GM23338 (cell line): ENCODE results near the gene IST1. TPM values are rescaled to one million over a fixed set of nuclear protein-coding genes. Genes with fewer than 3 reads are reported as not detected.
A peak's percentile ranks its signal among the peaks of the same experiment; 100 is the strongest.

ENCODE experiments used
- ATAC-seq: fragments of 200-7000 bp; cut with Tn5 transposase; 3 replicates; pipeline ENCODE4 v1.9.1; 2020
- DNase-seq: peaks from one replicate; pipeline ENCODE4 v3.0.0-alpha.2; 2015; ENCODE audit warnings: low spot score
- H2AFZ ChIP-seq: fragments of 200-600 bp; sonication (generic); 2 replicates; pipeline ENCODE4 v1.8.0; 2016; ENCODE audit warnings: antibody characterized with exemption, mild to moderate bottlenecking, moderate library complexity
- H3F3A ChIP-seq: fragments of 200-600 bp; sonication (generic); replicated peaks from 2 replicates; pipeline ENCODE4 v1.8.0; 2017; ENCODE audit warnings: antibody characterized with exemption, mixed run types, low read depth
- H3K27ac ChIP-seq: fragments of 200-600 bp; sonication (generic); 2 replicates; pipeline ENCODE4 v1.6.1; 2016; ENCODE audit warnings: low read depth
- H3K27me3 ChIP-seq: fragments of 200-600 bp; sonication (generic); 2 replicates; pipeline ENCODE4 v1.8.0; 2016; ENCODE audit warnings: mild to moderate bottlenecking, mixed run types, moderate library complexity; ENCODE audit not compliant: insufficient read depth
- H3K36me3 ChIP-seq: fragments of 200-600 bp; sonication (generic); 2 replicates; pipeline ENCODE4 v1.8.0; 2016; ENCODE audit warnings: mild to moderate bottlenecking; ENCODE audit not compliant: insufficient read depth
- H3K4me1 ChIP-seq: fragments of 200-600 bp; sonication (generic); 2 replicates; pipeline ENCODE4 v1.8.0; 2016; ENCODE audit warnings: mild to moderate bottlenecking, moderate library complexity; ENCODE audit not compliant: insufficient read depth
- H3K4me2 ChIP-seq: fragments of 200-600 bp; sonication (generic); 2 replicates; pipeline ENCODE4 v1.7.1; 2017; ENCODE audit warnings: mixed run types
- H3K4me3 ChIP-seq: fragments of 200-600 bp; sonication (generic); 2 replicates; pipeline ENCODE4 v1.6.1; 2016; ENCODE audit warnings: mixed run types
- H3K79me2 ChIP-seq: fragments of 200-600 bp; sonication (generic); replicated peaks from 2 replicates; pipeline ENCODE4 v1.8.0; 2017; ENCODE audit warnings: mild to moderate bottlenecking; ENCODE audit not compliant: insufficient read depth
- H3K9me2 ChIP-seq: fragments of 200-600 bp; sonication (generic); 2 replicates; pipeline ENCODE4 v1.8.0; 2017; ENCODE audit not compliant: insufficient read depth
- H4K20me1 ChIP-seq: fragments of 200-600 bp; sonication (generic); replicated peaks from 2 replicates; pipeline ENCODE4 v1.8.0; 2017; ENCODE audit warnings: mild to moderate bottlenecking; ENCODE audit not compliant: insufficient read depth
- H3K27ac Mint-ChIP-seq: 2 replicates; pipeline ENCODE4 v1.8.0; 2020; ENCODE audit warnings: inconsistent platforms, mild to moderate bottlenecking, moderate library complexity, mixed read lengths
- H3K27me3 Mint-ChIP-seq: 3 replicates; pipeline ENCODE4 v1.8.0; 2022; ENCODE audit warnings: low read depth, mild to moderate bottlenecking, moderate library complexity, mixed read lengths, inconsistent platforms; ENCODE audit not compliant: insufficient read depth, poor library complexity
- H3K36me3 Mint-ChIP-seq: 3 replicates; pipeline ENCODE4 v1.8.0; 2021; ENCODE audit warnings: low read depth, mild to moderate bottlenecking, inconsistent platforms, moderate library complexity, mixed read lengths
- H3K4me1 Mint-ChIP-seq: 3 replicates; pipeline ENCODE4 v1.8.0; 2020; ENCODE audit warnings: mild to moderate bottlenecking, inconsistent platforms, mixed read lengths
- H3K4me3 Mint-ChIP-seq: 3 replicates; pipeline ENCODE4 v1.8.0; 2021; ENCODE audit warnings: moderate library complexity, mild to moderate bottlenecking, inconsistent platforms, mixed read lengths
- H3K9me3 Mint-ChIP-seq: 3 replicates; pipeline ENCODE4 v1.8.0; 2020; ENCODE audit warnings: moderate library complexity, mild to moderate bottlenecking, inconsistent platforms, mixed read lengths
- CREB1 ChIP-seq: fragments of 250-450 bp; sonication (Bioruptor Pico); IDR thresholded peaks from 2 replicates; pipeline ENCODE4 v1.5.0; 2020; ENCODE audit warnings: low read depth, mild to moderate bottlenecking, moderate library complexity
- CTCF ChIP-seq, 2 experiments: fragments of 200-600 bp in 1 of 2; sonication (generic) in 1 of 2; conservative IDR thresholded peaks; 2 replicates each; pipeline versions ENCODE4 v1.5.1 to v1.6.1; 2016 to 2017; ENCODE audit warnings: antibody characterized with exemption in 2 of 2, low read depth in 2 of 2, mild to moderate bottlenecking in 2 of 2, moderate library complexity in 1 of 2
- ETS1 ChIP-seq: IDR thresholded peaks from 2 replicates; pipeline ENCODE4 v1.6.1; 2016; ENCODE audit warnings: antibody characterized with exemption
- JUNB ChIP-seq: IDR thresholded peaks from one replicate; pipeline ENCODE4 v1.6.1; 2016; ENCODE audit warnings: antibody characterized with exemption; ENCODE audit not compliant: unreplicated experiment
- NANOG ChIP-seq: IDR thresholded peaks from 2 replicates; pipeline ENCODE4 v1.6.1; 2016; ENCODE audit warnings: antibody characterized with exemption, borderline replicate concordance
- REST ChIP-seq: IDR thresholded peaks from one replicate; pipeline ENCODE4 v1.6.1; 2018; ENCODE audit warnings: antibody characterized with exemption; ENCODE audit not compliant: unreplicated experiment
- polyA plus RNA-seq: library from polyadenylated mRNA; unstranded; fragments of >200 nt; fragmentation: Nextera tagmentation; extraction: Ambion mirVana; gene quantifications from 2 replicates; pipeline ENCODE4 v1.2.1, GENCODE V29; 2016
- total RNA-seq: library from RNA; depleted of rRNA; stranded (reverse); fragments of >200 nt; shearing (Covaris generic); gene quantifications from 2 replicates; pipeline ENCODE4 v1.2.3, GENCODE V29; 2014

IST1 gene
- total and polyA plus RNA-seq, 2 experiments from 2014 or later = 108 to 234 TPM

GRCh38 chr16:71969353-71969752 lies 74.0 kb downstream of the IST1 start:
- Mint-ChIP-seq H3K4me3 (no peak overlapping the region), H3K36me3 (no peaks in the 10 kb centered on the region), H3K27ac (no peak overlapping the region), H3K4me1 (no peaks in the 10 kb centered on the region; the same call in 2 of the 3 replicates), H3K9me3 (no peaks in the 10 kb centered on the region), H3K27me3 (no peaks in the 10 kb centered on the region)
- Histone ChIP-seq H3K4me3 (no peak overlapping the region), H3F3A (no peaks in the 10 kb centered on the region), H3K36me3 (no peaks in the 10 kb centered on the region), H3K4me1 (no peaks in the 10 kb centered on the region), H3K27me3 (no peaks in the 10 kb centered on the region), H3K4me2 (no peak overlapping the region), H4K20me1 (no peaks in the 10 kb centered on the region), H2AFZ (0 out of 2 replicates have a peak overlapping the region, but pooled peaks have one; percentile 56), H3K27ac (no peak overlapping the region), H3K79me2 (no peaks in the 10 kb centered on the region), H3K9me2 (no peaks in the 10 kb centered on the region)
- no peak for TF ChIP-seq CREB1 (CRISPR knock-in tag)
- TF ChIP-seq JUNB = no peak
- no peak for TF ChIP-seq REST
- DNase-seq (no peak), ATAC-seq (no peak)

GRCh38 chr16:71971571-71971970 lies 76.2 kb downstream of the IST1 start:
- no peak overlapping the region for H3K4me3 ChIP-seq
- no peak overlapping the region for H3K27ac ChIP-seq
- H3F3A ChIP-seq = no peaks in the 10 kb centered on the region
- no peaks in the 10 kb centered on the region for H3K79me2 ChIP-seq
- H3K9me2 ChIP-seq = no peaks in the 10 kb centered on the region
- Mint-ChIP-seq H3K4me1 (no peaks in the 10 kb centered on the region; the same call in 2 of the 3 replicates), H3K27me3 (no peaks in the 10 kb centered on the region), H3K4me3 (no peak overlapping the region), H3K9me3 (no peaks in the 10 kb centered on the region), H3K27ac (no peak overlapping the region), H3K36me3 (no peaks in the 10 kb centered on the region)
- no peak overlapping the region for H3K4me2 ChIP-seq
- ATAC-seq (no peak), DNase-seq (no peak)
- H3K27me3 ChIP-seq = no peaks in the 10 kb centered on the region
- H3K4me1 ChIP-seq = no peaks in the 10 kb centered on the region
- no peak overlapping the region; the same call in 1 of the 2 replicates for H2AFZ ChIP-seq
- H3K36me3 ChIP-seq = no peaks in the 10 kb centered on the region
- no peaks in the 10 kb centered on the region for H4K20me1 ChIP-seq
- TF ChIP-seq CTCF (conservative IDR thresholded peaks at IDR 0.05; ENCODE audit: low read depth in 2 of 2) = no peak
- TF ChIP-seq NANOG = no peak
- TF ChIP-seq CREB1 (CRISPR knock-in tag) = no peak
- no peak for TF ChIP-seq ETS1
